GM19455 (cell line): ENCODE measurements around the gene KMT2B.

ENCODE experiments used
- ATAC-seq: cut with Tn5 transposase; IDR thresholded peaks from one replicate; pipeline ENCODE4 v1.9.1; 2021; ENCODE audit not compliant: unreplicated experiment

Gene KMT2B

GRCh38 chr19:35724560-35724959 lies 6.8 kb downstream of the KMT2B start:
- no peak for ATAC-seq

GRCh38 chr19:35725216-35725861 lies 7.5 kb downstream of the KMT2B start:
- no peak for ATAC-seq

GRCh38 chr19:35727053-35727955 lies 9.5 kb downstream of the KMT2B start:
- no peak for ATAC-seq

GRCh38 chr19:35727956-35728706 lies 10.3 kb downstream of the KMT2B start:
- ATAC-seq: no peak

- no peak for ATAC-seq
These were observed 11.2 kb downstream of the KMT2B start for GRCh38 chr19:35729021-35729420.

GRCh38 chr19:35729763-35730162 lies 12.0 kb downstream of the KMT2B start:
- ATAC-seq: no peak

- ATAC-seq: no peak
These were observed 12.5 kb downstream of the KMT2B start for GRCh38 chr19:35730326-35730725.

GRCh38 chr19:35731353-35731752 lies 13.6 kb downstream of the KMT2B start:
- ATAC-seq: no peak

- no peak for ATAC-seq
These were observed 14.1 kb downstream of the KMT2B start for GRCh38 chr19:35731779-35732405.

- no peak for ATAC-seq
These were observed 14.9 kb downstream of the KMT2B start for GRCh38 chr19:35732540-35733179.

- no peak for ATAC-seq
These were observed 15.7 kb downstream of the KMT2B start for GRCh38 chr19:35733180-35734125.

- no peak for ATAC-seq
These were observed 16.5 kb downstream of the KMT2B start for GRCh38 chr19:35734273-35734672.

- ATAC-seq: no peak
These were observed 17.1 kb downstream of the KMT2B start for GRCh38 chr19:35734889-35735288.

GRCh38 chr19:35736913-35737886 lies 19.4 kb downstream of the KMT2B start:
- ATAC-seq: no peak

GRCh38 chr19:35738021-35738886 lies 20.5 kb downstream of the KMT2B start:
- no peak for ATAC-seq

- ATAC-seq: no peak
These were observed 21.1 kb downstream of the KMT2B start for GRCh38 chr19:35738887-35739229.

- no peak for ATAC-seq
These were observed 21.7 kb downstream of the KMT2B start for GRCh38 chr19:35739275-35740107.
